Measurements from ENCODE around the gene ITGB6.

Gene ITGB6, protein sequence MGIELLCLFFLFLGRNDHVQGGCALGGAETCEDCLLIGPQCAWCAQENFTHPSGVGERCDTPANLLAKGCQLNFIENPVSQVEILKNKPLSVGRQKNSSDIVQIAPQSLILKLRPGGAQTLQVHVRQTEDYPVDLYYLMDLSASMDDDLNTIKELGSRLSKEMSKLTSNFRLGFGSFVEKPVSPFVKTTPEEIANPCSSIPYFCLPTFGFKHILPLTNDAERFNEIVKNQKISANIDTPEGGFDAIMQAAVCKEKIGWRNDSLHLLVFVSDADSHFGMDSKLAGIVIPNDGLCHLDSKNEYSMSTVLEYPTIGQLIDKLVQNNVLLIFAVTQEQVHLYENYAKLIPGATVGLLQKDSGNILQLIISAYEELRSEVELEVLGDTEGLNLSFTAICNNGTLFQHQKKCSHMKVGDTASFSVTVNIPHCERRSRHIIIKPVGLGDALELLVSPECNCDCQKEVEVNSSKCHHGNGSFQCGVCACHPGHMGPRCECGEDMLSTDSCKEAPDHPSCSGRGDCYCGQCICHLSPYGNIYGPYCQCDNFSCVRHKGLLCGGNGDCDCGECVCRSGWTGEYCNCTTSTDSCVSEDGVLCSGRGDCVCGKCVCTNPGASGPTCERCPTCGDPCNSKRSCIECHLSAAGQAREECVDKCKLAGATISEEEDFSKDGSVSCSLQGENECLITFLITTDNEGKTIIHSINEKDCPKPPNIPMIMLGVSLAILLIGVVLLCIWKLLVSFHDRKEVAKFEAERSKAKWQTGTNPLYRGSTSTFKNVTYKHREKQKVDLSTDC

DNA sequence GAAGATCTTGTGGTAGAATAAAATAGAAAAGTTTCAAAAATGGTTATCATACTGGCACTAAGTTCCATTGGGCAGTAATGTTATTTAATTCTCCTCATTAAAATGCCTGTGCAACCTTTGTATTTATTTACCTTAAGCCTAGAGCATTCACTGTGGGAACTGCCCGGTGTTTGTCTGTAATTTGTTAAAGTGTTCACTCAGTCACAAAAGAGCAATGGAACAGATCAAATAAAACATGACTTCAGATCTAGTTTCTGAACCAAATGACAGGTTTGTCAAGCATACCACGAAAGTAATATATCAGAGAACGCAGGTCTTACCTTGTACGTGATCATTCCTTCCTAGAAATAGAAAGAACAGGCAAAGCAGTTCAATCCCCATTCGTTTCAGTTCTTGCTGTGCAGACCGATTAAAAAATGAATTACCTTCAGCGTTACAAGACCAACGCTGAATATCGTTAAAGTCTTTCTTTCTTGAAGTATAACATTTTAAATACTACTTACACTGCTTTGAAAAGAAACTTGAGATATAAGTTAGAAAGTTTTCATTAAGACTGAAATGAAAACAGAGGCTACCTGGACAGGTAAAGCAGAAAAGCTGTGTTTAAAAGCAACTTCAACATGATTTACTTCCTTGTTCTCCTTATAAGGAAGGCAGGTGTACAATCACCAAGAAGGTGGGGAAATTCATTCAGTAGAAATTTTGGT, at the start of gene ITGB6:
Gene ITGB6 (minus strand): TSS at position 590 of the 707 bp plus-strand sequence. CDS start 209 bp downstream, at position 381.
- DNase-seq, result no peak

DNA sequence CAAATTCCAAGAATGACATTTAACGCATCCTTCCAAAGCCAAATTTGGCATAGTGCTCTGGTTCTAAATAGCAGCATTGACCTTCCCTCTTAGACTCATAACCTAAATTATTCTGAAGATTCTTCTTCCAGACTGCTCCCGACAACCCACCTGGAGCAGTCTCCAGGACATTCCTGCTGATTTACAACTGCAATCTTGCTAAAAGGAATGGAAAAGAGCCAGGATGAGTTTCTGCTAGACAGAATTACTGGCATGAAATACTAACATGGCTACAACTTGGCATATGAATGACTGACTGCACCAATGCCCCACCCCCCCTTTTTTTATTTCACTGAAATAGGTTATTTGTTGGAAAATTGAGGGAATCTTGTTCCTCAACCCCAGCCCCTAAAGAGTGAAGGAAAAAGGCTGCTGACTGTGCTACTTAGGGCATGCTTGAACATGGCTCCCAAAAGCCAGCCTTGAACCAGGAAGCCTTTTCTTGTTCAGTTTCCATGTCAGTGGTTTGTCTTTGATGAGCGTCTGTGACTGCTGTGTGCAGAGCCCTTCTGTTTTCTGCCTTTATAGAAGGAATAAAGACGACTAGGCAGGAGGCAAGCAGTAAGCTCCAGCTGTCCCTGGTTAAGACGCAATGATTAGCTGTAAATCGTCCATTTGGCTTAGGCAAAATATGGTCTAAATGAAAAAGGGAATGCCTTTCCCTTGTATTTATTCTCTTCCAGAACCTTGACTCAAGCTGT, 47.4 kb upstream of the ITGB6 start:
- no peak for DNase-seq

DNA sequence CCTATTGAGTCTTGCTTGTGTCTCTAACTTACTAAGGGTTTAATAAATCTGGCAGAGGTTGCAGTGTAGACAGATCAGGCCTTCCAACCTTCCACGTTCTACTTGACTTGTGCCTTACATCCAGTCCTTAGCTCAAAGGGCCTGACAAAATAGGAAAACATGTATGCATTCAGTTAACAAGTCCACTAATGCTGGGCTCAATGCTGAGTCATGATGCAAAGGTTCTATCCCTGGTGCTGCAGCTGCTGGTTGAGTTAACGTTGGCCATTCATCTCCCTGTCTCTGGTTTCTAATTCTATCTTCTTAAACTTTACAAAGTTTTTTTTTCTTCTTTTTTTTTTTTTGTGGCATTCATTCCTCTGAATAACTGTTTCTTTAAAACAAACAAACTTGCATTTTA, 46.3 kb upstream of the ITGB6 start:
- no peak for DNase-seq

DNA sequence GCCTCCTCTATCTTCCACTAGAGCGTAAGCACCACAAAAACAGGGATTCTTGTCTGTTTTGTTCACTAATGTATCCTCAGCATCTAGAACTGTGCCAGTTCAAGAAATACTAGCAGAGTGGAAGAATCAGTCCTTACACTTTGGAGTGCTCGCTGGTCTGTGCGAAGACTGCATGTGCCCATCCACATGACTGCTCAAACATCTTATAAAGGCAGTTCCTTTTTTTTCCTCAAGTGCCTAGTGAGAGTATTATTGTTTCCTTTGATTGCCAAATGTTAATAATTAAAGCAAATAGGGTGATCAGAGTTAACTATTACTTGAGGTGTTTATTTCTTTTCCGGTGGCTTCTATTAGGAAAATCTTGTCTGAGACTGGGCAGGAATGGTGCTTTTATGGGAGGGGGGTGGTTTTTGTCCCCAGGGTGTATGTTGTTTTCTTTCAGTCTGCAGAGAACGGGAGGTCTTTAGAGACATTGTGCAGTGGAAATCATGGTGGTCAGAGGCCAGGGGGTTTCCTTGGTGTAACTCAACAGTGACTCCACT, 45.6 kb upstream of the ITGB6 start:
- DNase-seq, result no peak

DNA sequence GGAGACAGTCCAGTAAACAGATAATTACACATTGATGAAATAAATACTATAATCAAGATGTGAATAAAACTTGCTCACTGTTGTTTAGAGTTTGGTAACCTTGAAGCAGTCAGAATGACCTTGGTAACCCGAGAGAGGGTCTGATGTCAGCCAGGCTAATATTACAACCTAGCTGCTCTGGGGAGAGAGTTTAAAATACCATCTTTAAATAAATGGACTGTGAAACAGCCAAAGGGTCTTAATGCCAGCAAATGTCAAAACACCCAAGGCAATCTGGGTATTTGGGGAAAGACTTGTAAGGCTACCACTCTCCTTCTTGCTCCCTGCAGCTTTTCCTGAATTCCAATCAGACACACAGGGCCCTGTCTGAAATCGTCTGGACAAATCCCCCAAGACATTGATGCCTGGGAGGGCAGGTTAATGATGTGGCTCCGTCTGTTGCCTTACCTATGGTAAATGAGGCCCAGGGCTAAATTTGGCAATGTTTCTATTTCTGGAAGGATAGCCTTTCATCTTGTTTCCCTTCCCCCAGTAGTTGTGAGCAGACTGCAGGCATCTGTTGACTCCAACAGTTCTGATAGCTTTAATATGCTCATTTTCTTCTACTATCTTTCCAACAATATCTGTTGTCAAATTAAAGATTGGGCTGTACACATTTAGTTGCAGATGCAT, 43.0 kb upstream of the ITGB6 start:
- no peak for DNase-seq

DNA sequence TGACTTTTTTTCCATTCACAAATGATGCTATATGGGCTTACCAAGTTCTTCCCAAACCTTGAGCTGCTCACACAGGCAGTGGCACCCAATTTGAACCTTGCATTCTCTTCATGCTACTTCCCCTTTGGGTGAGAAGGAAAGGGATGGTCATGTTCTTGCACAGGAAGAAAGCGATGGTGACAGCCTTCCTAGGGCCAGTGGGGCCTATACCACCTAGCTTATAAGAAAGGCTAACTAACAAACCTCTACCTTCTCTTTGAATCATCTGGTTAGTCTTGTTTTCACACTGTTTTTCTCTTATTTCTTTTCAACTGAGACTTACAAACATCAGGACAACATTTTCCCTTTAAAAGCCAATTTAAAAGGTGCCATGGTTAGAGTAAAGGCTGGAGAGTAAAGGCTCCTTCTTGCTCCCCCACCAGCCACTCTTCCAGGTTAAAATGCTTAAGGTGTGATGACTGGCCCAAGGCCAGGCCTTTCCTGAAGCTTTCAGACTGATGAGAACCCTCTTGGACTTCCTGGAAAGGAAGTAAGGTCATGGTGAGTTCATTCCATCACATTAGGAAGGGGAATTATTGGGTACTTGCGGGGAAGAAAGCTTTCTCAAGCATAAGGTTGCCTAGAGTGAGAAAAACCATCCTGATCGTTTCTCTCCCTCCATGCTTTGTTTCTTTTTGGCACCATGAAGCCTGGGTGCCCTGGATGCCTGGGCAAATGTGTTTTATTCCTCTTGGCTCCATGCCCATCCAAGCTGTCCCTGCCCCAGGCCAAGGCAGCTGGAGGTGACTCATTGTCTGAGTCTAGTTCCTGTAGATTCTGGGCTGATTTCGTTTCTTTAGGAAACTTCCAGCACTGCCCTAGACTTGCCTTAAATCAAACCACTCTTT, 41.4 kb upstream of the ITGB6 start:
- DNase-seq, result no peak

DNA sequence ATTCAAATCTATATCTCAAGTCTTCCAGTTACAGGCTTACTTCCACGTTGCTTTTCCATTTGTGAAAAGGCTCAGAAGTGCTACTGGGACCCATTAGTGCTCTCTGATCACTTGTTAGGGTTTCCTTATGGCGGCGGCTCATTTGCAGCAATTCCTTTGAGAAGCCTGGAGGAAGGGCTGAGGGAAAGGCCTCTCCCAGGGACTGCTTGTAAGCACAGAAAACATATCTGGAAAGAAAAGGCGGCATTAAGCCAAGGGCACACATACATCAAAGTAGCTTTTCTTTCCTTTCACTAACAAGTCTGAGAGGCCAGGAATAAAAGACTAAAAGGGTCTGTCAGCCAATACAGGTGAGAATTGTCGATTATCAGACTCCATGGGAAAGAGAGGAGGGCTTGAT, 39.4 kb upstream of the ITGB6 start:
- no peak for DNase-seq

DNA sequence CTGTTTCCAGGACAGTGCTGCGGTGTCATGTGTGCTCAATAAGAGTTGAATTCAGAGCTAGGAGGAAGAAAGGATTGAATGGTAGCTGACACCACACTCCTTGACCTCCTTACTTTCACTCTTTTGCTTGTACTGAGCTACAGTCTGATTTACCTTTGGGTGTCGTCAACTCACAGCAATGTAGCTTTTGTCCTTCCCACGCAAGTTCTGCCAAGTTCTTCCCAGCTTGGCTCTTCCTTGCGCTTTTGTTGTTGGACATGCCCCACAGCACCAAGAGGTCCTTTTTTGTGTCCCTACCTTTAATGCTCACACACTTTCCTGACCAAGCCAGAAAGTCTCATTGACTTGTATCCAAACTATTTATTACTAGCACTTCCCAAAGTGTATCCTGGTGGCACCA, 38.3 kb upstream of the ITGB6 start:
- no peak for DNase-seq

DNA sequence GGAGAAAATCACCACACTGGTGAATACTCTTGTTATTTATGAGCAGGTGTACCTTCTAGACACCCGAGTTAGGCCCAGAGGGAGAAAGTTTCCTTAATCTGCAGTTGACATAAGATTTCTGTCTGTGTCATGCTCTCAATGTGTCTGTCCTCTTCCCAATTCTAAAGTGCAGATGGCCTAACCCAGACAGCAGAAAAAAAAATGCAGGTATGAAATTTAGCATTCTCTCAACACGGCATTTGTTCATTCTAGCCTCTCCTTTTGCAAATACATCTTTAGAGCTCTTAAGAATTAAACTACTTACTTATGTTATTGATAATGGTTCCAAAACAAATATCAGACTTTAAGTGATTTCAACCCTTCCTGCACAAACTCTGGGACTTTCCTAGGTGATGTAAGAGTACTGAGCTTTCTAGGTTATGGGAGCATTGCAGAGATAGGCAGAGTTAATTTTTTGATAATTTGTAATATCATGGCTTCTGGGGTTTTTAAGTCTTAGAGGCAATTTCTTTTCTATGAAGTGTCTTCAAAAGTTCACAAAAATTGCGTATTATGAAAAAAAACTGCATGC, 32.9 kb upstream of the ITGB6 start:
- no peak for DNase-seq

DNA sequence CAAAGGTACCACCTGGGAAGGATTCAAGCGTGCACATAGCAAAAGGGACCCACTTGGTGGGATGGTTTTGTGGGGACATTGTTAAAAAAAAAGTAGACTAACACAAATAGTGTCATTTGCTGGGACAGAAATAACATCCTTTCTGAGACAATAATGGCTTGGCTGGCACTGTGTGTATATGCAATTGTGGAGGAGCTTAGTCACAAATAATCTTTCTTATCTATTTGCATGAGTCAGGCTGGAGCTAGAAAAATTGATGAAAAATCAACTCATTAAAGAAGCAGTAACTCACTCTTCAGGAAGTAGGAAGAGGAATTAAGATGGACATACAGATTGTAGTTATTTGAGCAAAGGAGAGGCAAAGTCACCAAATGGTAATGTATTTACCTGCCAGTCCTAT, 29.5 kb upstream of the ITGB6 start:
- no peak for DNase-seq

DNA sequence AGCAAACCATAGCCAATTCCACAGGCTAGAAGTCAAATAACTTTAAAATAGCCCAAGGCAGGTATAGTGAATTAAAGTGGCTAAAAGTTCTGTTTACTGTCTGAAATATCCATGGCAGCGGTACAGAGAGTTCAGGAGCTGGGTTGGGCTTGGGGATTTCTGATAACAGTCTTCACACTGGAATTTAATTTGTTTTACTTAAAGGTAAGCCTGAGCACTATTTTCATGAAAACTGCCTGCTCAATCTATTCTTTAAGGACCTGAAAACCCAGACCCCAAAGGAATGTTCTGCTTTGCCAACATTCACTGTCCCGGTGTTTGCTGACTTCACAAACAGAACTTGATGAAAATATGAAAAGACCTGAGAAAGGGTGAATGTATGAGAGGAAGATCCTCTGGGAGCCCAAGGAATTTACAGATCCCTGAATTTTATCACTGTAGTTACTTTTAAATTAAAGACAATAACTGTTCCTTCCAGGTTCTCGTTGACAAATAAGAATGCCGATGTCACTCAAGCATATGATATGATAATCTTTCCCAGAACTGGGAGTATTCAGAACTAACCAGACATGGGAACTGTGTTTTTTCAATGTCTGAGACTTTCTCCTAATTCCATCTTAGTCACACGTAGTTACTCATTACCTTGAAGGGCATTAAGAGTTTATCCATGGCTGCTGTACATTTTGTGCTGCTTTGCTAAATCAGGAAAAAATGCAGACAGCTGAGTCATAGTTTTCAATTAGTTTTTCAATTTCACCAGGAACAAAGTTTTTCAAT, 28.3 kb upstream of the ITGB6 start:
- no peak for DNase-seq

DNA sequence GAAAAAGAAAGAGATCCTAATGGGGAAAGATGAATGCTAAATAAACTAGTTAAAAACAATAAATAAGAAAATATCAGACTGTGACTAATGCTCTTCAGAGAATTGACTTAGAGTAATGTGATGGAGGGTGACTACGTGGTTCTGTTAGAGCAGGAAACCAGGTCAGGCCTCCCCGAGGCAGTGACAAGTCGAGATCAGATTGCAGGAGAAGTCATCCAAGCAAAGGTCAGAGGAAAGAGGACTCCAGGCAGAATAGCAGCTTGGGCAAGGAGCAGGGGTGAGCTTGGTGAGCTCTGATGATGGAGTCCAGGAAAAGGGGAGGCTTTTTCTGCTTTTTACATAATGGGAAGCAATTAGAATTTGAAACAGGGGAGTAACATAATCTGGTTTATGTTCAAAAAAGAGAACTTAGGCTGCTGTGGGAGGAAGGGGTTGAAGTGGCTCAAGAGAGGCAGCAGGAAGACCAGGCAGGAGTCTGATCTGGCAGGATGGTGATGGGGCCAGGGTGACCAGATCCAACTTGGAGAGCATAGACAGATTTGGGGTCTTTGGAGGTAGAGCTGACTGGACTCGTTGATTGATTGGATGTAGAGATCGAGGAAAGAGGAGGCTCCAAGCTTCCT, 27.3 kb upstream of the ITGB6 start:
- DNase-seq, result no peak

DNA sequence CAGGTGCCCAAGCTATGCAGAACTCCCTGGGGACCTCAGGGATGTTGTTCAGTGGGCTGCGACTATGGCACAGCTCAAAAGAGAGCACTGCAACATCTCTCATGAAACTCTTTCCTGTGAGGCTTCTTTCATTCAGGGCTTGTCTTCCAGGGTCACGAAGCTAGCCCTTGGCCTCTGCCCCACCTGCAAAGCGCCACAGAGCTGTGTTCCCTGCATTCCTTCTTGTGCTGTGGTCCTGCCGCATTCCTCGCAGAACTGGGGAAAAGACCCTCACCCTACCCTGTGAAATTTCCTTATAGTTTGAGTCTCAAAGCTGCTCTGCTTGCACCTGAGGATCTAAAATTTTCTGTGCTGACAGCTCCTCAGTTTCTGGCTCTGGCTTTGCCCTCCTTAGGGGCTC, 26.3 kb upstream of the ITGB6 start:
- no peak for DNase-seq

DNA sequence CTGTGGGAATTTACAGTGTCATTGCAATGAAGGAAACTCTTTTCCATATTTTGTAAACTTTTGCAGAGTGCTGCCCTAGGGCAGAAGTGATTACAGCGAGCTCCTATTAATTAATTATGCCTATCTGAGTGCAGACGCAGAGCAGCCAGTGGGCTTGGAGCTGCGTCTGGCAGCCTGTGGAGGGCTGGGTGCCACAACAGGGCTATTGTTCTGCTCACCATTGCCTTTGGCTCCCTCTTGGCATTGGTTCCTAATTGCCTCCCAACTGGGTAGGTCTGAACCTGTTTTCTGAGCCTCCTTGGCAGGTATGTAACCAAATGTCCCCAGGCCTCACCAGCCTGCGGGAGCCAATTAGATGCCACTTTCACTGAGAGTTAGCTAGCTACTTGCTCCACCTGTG, 25.6 kb upstream of the ITGB6 start:
- no peak for DNase-seq

DNA sequence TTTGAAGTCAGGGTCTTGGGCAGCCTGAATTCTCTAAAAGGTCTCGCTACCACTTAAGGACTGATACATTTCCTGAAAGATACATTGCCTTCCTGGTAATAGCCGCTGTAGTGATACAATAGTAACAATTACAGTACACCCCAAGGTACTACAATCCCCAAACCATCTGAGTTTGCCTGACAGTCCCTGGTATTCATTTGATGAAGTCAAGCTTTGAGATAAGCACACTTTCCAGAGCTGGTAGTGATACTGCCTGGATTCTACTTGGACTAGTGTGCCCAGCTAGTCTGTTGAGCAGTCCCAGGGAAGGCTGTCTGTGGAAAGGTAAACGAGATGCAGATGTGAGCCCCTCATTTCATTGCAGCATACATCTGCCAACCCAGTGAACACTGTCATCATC, 24.4 kb upstream of the ITGB6 start:
- DNase-seq, result no peak

DNA sequence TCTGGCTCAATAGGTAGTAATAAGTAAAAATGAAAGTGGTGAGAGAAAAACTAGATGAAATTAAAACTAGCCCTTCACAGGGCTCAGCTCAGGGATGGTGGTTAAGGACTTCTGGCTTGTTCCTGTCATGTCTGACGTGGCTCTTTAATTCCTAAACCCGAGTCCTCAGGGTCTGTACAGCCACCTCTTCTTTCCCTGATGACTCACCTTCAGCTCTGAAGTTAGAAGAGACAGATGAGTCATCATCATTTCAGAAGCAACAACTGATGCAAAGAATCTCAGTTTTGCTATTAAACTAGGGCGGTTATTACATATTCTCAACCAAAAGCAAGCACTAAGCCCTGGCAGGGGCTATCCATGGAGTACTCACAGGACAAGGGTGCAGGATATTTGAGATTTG, 24.0 kb upstream of the ITGB6 start:
- no peak for DNase-seq

DNA sequence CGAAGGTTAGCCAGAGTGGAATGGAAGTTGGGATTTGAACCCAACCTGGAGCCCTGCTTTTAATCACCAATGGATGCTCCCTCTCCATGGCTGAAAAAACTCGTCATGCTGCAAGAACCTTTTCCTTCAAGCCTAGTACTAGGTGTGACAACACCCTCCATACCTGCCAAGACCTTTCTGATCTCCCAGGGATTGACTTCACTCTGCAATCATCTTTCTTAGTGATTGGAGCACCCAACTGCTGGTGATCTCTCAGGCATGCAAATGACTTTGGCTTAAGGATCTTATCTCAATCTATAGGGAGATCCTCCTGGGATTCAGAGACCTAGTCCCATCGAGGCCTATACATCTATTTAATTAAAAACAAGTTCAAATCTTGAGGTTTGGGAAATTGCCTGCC, 23.5 kb upstream of the ITGB6 start:
- no peak for DNase-seq

DNA sequence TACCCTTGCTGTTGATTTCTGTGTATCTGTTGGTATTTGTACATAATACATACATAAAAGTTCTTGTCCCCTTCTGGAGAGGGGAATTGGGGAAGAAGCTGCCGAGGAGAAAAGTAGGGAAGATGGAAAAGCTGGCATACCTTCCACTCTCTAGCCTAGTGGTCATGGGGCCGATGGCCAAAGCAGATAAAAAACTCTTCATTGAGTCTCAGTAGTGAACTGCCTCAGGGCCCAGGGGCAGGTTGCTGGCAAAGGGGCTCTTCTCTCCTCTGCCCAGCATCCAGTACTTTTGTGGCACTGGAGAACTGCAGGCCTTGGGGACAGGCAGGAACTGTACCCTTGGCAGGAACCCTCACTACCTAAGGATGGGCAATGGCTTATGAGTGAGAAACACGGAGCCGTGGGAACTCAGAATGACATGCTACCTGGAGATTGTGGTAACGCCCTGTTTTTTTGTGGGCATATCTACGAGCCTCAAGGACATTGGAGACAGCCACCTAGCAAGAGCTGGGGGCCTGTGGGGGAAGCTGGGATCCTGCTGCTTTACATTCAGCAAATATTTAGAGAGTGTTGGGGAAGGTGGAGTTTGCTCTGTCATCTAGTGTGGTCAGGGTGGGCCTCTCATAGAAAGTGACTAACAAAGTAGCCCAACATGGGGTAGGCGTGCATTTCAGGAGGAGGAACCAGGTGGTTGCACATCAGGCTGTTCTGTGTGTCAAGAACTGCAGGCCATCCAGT, 22.6 kb upstream of the ITGB6 start:
- no peak for DNase-seq

All from CD4-positive, alpha-beta T cell treated with Interferon gamma for 1 hour (primary cell).